ENCODE data around the gene TMEM223. TPM values are rescaled to one million over a fixed set of nuclear protein-coding genes. Genes with fewer than 3 reads are reported as not detected.

Gene TMEM223
- total RNA-seq, 1 donor from 2014 or later: 19.5 TPM

- Histone ChIP-seq H3K36me3 (ENCODE audit: control insufficient read depth, insufficient read depth, low read length) (peaks cover 21% of the 10 kb centered on the region), H3K27me3 (ENCODE audit: control insufficient read depth, insufficient read depth, low read length) (no peaks in the 10 kb centered on the region), H3K4me3 (ENCODE audit: low read depth, low read length) (no peak overlapping the region)
- no peak for DNase-seq (ENCODE audit: low read depth)
- no peak for TF ChIP-seq CTCF (IDR thresholded peaks at IDR 0.05; ENCODE audit: insufficient read depth, low read length, severe bottlenecking)
- no peak for FAIRE-seq
Observed at GRCh38 chr11:62792202-62792575, 383 bp upstream of the TMEM223 start.

GRCh38 chr11:62789576-62789975, 2.2 kb downstream of the TMEM223 start:
- no peak for TF ChIP-seq CTCF (IDR thresholded peaks at IDR 0.05; ENCODE audit: insufficient read depth, low read length, severe bottlenecking)
- H3K4me3 ChIP-seq (ENCODE audit: low read depth, low read length): no peak overlapping the region
- FAIRE-seq (no peak), DNase-seq (ENCODE audit: low read depth) (no peak)
- H3K27me3 ChIP-seq (ENCODE audit: control insufficient read depth, insufficient read depth, low read length): no peaks in the 10 kb centered on the region
- H3K36me3 ChIP-seq (ENCODE audit: control insufficient read depth, insufficient read depth, low read length): peaks cover 8% of the 10 kb centered on the region

- no peaks in the 10 kb centered on the region for H3K27me3 ChIP-seq (ENCODE audit: control insufficient read depth, insufficient read depth, low read length)
- peaks cover 4% of the 10 kb centered on the region for H3K36me3 ChIP-seq (ENCODE audit: control insufficient read depth, insufficient read depth, low read length)
- FAIRE-seq (no peak), DNase-seq (ENCODE audit: low read depth) (no peak)
- TF ChIP-seq CTCF (IDR thresholded peaks at IDR 0.05; ENCODE audit: insufficient read depth, low read length, severe bottlenecking): peak; percentile 5
- no peak overlapping the region for H3K4me3 ChIP-seq (ENCODE audit: low read depth, low read length)
Observed at GRCh38 chr11:62788991-62789390, 2.8 kb downstream of the TMEM223 start.

GRCh38 chr11:62787005-62787759, 4.6 kb downstream of the TMEM223 start, which contains the start of gene TMEM179B:
Gene TMEM179B, plus strand, starts transcription at chr11:62787402. Its CDS starts 30 bp downstream, at chr11:62787432.
- FAIRE-seq (no peak), DNase-seq (ENCODE audit: low read depth) (peak; percentile 96)
- H3K27me3 ChIP-seq (ENCODE audit: control insufficient read depth, insufficient read depth, low read length): no peaks in the 10 kb centered on the region
- H3K4me3 ChIP-seq (ENCODE audit: low read depth, low read length): peak within 1 kb of the TSS; percentile 80
- peak; percentile 87 for TF ChIP-seq CTCF (IDR thresholded peaks at IDR 0.05; ENCODE audit: insufficient read depth, low read length, severe bottlenecking)
- H3K36me3 ChIP-seq (ENCODE audit: control insufficient read depth, insufficient read depth, low read length): peaks cover 3% of the 10 kb centered on the region

GRCh38 chr11:62786318-62787004, 5.3 kb downstream of the TMEM223 start:
- peak; percentile 100 for TF ChIP-seq CTCF (IDR thresholded peaks at IDR 0.05; ENCODE audit: insufficient read depth, low read length, severe bottlenecking)
- peaks cover 3% of the 10 kb centered on the region for H3K36me3 ChIP-seq (ENCODE audit: control insufficient read depth, insufficient read depth, low read length)
- FAIRE-seq: no peak

More at GRCh38 chr11:62786318-62787004, 5.3 kb downstream of the TMEM223 start:
- peak; percentile 52 for DNase-seq (ENCODE audit: low read depth)
- H3K4me3 ChIP-seq (ENCODE audit: low read depth, low read length): peak overlapping the region; percentile 80
- no peaks in the 10 kb centered on the region for H3K27me3 ChIP-seq (ENCODE audit: control insufficient read depth, insufficient read depth, low read length)

All from bronchial epithelial cell (primary cell).